Stimulated activated CD8-positive, alpha-beta memory T cell treated with anti-CD3 and anti-CD28 coated beads, Interleukin-15, amount 100 ng/mL, for 24 hours (primary cell): Measurements from ENCODE around the gene FAM168B.

ENCODE experiments used
- DNase-seq: peaks from one replicate; pipeline ENCODE4 v3.0.0-alpha.2; 2020; ENCODE audit warnings: low read depth

Gene FAM168B

DNA sequence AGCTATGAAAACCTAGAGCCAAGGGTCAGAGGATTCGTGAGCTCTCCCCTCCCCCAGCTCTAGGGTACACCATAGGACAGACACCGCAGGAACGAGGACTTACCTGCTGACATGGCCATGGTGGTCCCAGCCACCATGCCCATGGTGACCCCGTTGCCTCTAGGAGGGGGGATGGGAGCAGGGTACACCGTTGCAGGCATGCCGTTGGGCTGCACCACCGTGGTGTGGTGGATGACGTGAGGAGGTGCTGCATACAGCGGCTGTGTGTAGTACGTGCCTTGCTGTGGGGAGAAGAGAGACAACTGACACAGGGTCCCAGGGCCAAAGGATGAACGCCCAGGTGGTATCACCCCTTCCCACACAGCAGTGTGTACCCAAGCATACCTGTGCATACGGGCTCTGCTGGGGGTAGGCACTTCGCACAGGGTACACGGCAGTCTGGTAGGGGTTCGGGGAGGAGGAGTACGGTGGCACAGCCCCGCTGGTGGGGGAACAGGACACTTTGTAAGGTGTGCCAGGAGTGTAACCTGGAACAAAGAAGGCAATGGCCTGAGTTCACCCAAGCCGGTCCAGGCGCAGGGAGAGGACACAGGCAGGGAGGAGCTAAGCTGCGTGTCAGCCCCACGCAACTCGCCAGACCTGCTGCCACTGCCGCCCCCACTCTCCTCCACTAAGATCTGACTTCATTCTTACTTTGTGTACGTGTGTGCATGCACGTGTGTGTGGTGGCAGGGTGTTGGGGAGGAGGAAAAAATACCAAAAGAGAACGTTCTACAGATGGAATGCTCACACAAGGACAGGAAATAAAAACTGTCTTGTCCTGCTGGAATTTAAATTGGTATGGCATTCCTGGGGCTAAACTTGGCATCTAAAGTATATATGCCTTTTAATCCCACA, 37.8 kb downstream of the FAM168B start:
- DNase-seq: no peak

- DNase-seq: no peak
Measured at GRCh38 chr2:131054488-131054887, 38.8 kb downstream of the FAM168B start.

GRCh38 chr2:131052741-131053263, 40.5 kb downstream of the FAM168B start:
- DNase-seq: no peak

- DNase-seq: no peak
Measured at GRCh38 chr2:131050896-131051295, 42.4 kb downstream of the FAM168B start.

- no peak for DNase-seq
Measured at GRCh38 chr2:131049150-131049718, 44.0 kb downstream of the FAM168B start.

- no peak for DNase-seq
Measured at GRCh38 chr2:131048641-131049040, 44.6 kb downstream of the FAM168B start.

DNA sequence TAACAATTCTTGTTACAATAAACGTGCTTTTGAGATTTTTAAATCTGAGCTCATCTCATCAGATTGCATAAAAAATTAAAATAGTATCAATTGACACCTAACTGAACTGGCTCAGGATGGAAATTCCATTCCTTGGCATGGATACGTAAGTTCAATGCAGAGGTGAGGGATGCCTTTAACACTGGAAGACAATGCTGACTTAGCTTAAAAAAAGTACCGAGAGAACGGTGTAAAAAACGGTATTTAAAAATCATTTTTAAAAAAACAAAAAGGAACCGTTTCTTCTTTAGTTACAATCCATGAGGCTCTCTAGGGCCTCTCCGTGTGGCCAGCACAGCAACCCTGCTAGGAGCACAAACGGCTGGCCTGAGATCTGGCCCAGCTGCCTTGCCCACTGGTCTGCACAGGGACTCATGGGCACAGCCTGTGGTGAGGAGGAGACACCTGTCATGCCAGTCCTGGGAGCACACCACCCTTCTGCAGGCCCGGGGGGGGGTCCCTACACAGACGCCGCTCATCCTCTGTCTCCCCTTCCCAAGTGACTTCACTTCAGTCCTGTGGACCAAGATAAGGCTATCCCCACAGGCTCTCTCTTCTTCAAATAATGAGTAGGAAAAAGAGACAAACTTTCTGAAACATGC, 45.2 kb downstream of the FAM168B start:
- DNase-seq: no peak

- no peak for DNase-seq
Measured at GRCh38 chr2:131046918-131047652, 46.2 kb downstream of the FAM168B start.

DNA sequence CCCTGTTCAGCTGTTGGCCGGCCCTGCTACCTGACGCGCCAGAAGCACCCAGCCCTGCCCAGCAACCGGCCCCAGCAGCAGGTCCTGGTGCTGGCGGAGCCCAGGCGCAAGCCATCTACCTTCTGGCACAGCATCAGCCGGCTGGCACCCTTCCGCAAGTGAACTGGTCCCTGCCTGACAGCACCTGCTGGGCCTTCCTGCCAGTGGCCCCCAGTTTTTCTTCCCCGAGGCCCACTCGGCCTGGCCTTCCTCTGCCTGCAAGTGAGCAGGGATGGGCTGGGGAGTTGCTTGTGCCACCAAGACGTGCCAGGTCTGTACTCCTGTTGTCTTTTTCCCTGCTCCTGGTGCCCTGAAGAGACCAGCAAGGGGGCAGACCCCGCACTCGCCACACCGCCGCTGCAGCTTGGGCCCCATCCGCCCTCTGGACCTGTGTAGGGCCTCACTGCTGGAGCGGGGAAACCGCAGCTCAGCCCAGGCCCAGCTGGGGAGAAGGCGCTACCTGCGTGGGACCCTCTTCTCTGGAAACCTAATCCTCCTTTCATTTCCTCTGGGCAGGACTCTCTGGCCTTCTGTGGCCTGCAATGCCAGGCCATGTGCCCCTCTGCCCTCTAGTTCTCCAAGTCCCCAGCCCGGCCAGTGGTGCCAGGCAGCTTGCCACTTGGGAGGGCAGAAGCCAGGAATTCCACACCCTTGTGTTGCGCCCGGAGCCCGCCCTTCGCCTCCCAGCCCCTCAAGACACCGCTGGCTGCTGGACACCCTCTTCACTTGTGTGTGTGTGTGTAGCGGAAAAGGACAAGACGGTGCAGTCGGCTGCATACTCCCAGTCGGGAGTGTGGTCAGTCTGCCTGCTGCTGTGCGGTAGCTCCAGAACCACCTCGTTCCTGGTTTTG, 47.0 kb downstream of the FAM168B start:
- no peak for DNase-seq

DNA sequence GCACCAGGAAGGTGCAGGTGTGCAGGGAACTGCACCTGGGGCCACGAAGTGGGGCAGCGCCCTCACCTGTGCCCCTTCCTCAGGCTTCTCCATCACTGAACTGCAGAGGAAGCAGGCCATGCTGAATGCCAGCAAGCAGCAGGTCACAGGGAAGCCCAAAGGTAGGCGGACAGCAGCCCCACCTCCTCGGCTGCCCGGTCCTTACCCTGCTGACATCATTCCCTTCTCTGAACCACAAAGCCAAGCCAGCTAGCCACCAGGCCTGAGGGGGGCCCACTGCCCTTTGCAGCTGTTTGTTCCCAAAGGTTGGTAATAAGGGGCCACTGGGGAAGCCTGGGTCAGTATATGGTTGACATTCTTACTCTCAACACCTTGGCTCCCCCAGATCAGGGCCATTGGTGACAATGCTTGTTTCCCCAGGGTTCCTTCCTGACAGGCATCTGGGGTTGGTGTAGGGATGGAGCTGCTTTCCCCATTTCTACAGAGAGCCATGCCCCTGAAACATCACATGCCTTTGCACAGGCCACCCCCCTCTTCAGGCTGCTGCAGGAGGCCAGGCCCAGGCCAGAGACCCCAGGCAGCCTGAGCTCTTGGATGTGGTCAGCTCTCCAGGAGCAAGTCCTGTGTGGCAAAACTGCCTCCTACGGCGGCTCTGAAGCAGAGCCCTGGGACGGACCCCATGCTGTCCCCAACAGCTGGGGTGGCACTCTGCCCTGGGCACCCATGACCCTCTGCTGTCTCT, 47.8 kb downstream of the FAM168B start:
- DNase-seq: no peak

GRCh38 chr2:131044757-131045150, 48.5 kb downstream of the FAM168B start:
- no peak for DNase-seq

GRCh38 chr2:131044075-131044756, 49.0 kb downstream of the FAM168B start:
- no peak for DNase-seq

- DNase-seq: no peak
Measured at GRCh38 chr2:131043199-131044074, 49.8 kb downstream of the FAM168B start.

- no peak for DNase-seq
Measured at GRCh38 chr2:131042148-131042775, 51.0 kb downstream of the FAM168B start.

DNA sequence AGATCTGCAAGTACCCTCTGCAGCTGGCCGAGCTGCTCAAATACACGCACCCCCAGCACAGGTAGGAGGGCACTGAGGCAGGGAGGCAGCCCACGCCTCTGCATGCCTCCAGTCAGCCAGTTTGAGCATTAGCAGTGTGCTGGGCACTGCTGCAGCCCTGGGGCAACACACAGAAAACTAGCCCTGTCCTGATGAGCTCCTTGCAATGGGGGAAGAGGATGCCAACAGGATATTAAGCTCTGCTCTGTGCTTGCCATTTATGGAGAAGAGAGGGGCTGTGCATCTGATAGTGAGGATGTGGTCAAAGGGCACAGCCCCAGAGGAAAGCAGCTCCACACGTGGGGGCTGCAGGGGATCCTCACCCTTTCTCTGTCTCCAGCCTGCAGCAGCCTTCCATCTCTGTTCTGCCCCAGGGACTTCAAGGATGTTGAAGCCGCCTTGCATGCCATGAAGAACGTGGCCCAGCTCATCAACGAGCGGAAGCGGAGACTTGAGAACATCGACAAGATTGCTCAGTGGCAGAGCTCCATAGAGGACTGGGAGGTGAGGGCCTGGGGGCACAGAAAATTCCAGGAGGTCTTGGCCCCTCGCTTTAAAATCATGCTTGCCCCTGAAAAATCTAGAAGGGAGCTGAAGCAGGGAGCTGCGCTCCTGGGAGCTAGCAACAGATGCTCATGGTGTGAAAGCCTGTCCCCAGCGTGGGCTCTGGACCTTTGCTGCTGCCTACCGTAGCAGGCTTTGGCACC, 51.7 kb downstream of the FAM168B start:
- no peak for DNase-seq

GRCh38 chr2:131040661-131041401, 52.4 kb downstream of the FAM168B start:
- DNase-seq: no peak
